HepG2 (cell line): Measurements from ENCODE around the gene ZBP1. TPM values are rescaled to one million over a fixed set of nuclear protein-coding genes. Genes with fewer than 3 reads are reported as not detected.

ENCODE experiments used
- AGO2 ChIP-seq: fragments of 200-400 bp; formaldehyde crosslinking; optimal IDR thresholded peaks from 2 replicates; pipeline ENCODE3; 2017; ENCODE audit warnings: mild to moderate bottlenecking, low read depth, low read length, moderate library complexity
- ARID3A ChIP-seq: IDR thresholded peaks from 2 replicates; pipeline ENCODE4 v1.6.1; 2012; ENCODE audit warnings: low read depth, low read length, improper control_type of control experiment
- E2F5 ChIP-seq: sonication (generic); formaldehyde crosslinking; conservative IDR thresholded peaks from 2 replicates; pipeline ENCODE4 v1.4.0; 2020; ENCODE audit warnings: missing genetic modification reagents
- HNRNPL ChIP-seq: fragments of 200-400 bp; formaldehyde crosslinking; IDR thresholded peaks from 2 replicates; pipeline ENCODE4 v1.6.1; 2017; ENCODE audit warnings: mild to moderate bottlenecking, low read depth, low read length
- NFIC ChIP-seq: IDR thresholded peaks from 2 replicates; pipeline ENCODE4 v1.6.1; 2012; ENCODE audit warnings: mild to moderate bottlenecking, low read length, inconsistent platforms
- ONECUT2 ChIP-seq: sonication (generic); formaldehyde crosslinking; IDR thresholded peaks from 2 replicates; pipeline ENCODE4 v1.4.0; 2020; ENCODE audit warnings: missing genetic modification reagents
- PRDM15 ChIP-seq: sonication (generic); formaldehyde crosslinking; IDR thresholded peaks from 2 replicates; pipeline ENCODE4 v1.4.0; 2020; ENCODE audit warnings: missing genetic modification reagents
- SAP130 ChIP-seq: IDR thresholded peaks from 2 replicates; pipeline ENCODE4 v1.6.1; 2016; ENCODE audit warnings: low read depth
- SIX1 ChIP-seq: sonication (generic); formaldehyde crosslinking; IDR thresholded peaks from 2 replicates; pipeline ENCODE4 v1.4.0; 2020; ENCODE audit warnings: missing genetic modification reagents, borderline replicate concordance
- SRSF4 ChIP-seq: fragments of 200-400 bp; formaldehyde crosslinking; IDR thresholded peaks from one replicate; pipeline ENCODE4 v1.6.1; 2018; ENCODE audit warnings: mild to moderate bottlenecking, low read depth, low read length, moderate library complexity; ENCODE audit not compliant: poor library complexity, severe bottlenecking
- U2AF2 ChIP-seq: fragments of 200-400 bp; formaldehyde crosslinking; IDR thresholded peaks from 2 replicates; pipeline ENCODE4 v1.6.1; 2017; ENCODE audit warnings: low read depth, mild to moderate bottlenecking, low read length
- ZBTB39 ChIP-seq: sonication (generic); formaldehyde crosslinking; IDR thresholded peaks from 2 replicates; pipeline ENCODE4 v1.5.0; 2020; ENCODE audit warnings: missing genetic modification reagents
- ZMYM3 ChIP-seq: sonication (generic); formaldehyde crosslinking; IDR thresholded peaks from 2 replicates; pipeline ENCODE4 v1.5.1; 2020; ENCODE audit warnings: mild to moderate bottlenecking, missing genetic modification reagents
- ZNF382 ChIP-seq: sonication (generic); formaldehyde crosslinking; IDR thresholded peaks from 2 replicates; pipeline ENCODE4 v1.5.0; 2020; ENCODE audit warnings: missing genetic modification reagents, mild to moderate bottlenecking, borderline replicate concordance
- ZNF547 ChIP-seq: sonication (generic); formaldehyde crosslinking; IDR thresholded peaks from 2 replicates; pipeline ENCODE4 v1.5.1; 2020; ENCODE audit warnings: mild to moderate bottlenecking, missing genetic modification reagents
- ZSCAN20 ChIP-seq: sonication (generic); formaldehyde crosslinking; IDR thresholded peaks from 2 replicates; pipeline ENCODE4 v1.4.0; 2020; ENCODE audit warnings: missing genetic modification reagents, mild to moderate bottlenecking, borderline replicate concordance
- polyA plus RNA-seq, 8 experiments: library from polyadenylated mRNA; depleted of rRNA in 3 of 8; stranded (reverse) in 7 of 8; unstranded in 1 of 8; fragments of >200 nt; fragmentation: Illumina TruSeq in 4 of 8; extraction: Trizol in 4 of 8; gene quantifications; 2 replicates each; pipeline versions ENCODE4 v1.2.1 to v1.2.3, GENCODE V29; 2011 to 2016; ENCODE audit warnings: low read depth in 4 of 8, missing spikeins in 1 of 8, mixed read lengths in 1 of 8; ENCODE audit not compliant: insufficient read depth in 1 of 8
- total RNA-seq, 5 experiments: library from RNA; depleted of rRNA; stranded (reverse); fragments of >200 nt; fragmentation: Illumina TruSeq; extraction: Trizol; gene quantifications; 2 replicates each; pipeline ENCODE4 v1.2.3, GENCODE V29; 2016; ENCODE audit warnings: low read depth in 1 of 5
- TF ChIP-seq, protein P1 (sequence below): sonication (generic); formaldehyde crosslinking; IDR thresholded peaks from 2 replicates; pipeline ENCODE4 v1.5.0; 2020; ENCODE audit warnings: mild to moderate bottlenecking, missing genetic modification reagents, borderline replicate concordance
- TF ChIP-seq, protein P2 (sequence below): sonication (generic); formaldehyde crosslinking; IDR thresholded peaks from 2 replicates; pipeline ENCODE4 v1.4.0; 2020; ENCODE audit warnings: mild to moderate bottlenecking, missing genetic modification reagents

The ZBP1 gene
- total and polyA plus RNA-seq, 2 of the 13 experiments (the other 11 are each of a cell fraction or from before 2014, with no cell fraction given) = not detected

GRCh38 chr20:57557926-57558613 is 62.2 kb downstream of the ZBP1 start (continued):
- TF ChIP-seq, protein P1, sequence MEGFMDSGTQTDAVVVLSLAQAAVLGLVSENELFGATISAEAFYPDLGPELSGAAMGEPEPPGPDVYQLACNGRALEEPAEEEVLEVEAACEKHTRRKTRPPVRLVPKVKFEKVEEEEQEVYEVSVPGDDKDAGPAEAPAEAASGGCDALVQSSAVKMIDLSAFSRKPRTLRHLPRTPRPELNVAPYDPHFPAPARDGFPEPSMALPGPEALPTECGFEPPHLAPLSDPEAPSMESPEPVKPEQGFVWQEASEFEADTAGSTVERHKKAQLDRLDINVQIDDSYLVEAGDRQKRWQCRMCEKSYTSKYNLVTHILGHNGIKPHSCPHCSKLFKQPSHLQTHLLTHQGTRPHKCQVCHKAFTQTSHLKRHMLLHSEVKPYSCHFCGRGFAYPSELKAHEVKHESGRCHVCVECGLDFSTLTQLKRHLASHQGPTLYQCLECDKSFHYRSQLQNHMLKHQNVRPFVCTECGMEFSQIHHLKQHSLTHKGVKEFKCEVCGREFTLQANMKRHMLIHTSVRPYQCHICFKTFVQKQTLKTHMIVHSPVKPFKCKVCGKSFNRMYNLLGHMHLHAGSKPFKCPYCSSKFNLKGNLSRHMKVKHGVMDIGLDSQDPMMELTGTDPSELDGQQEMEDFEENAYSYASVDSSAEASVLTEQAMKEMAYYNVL = no peak
- TF ChIP-seq NFIC (peak; percentile 34; the same call in 1 of the 2 replicates), ZBTB39 (no peak), AGO2 (no peak), ZNF547 (no peak), E2F5 (no peak), SAP130 (0 out of 2 replicates have a peak, but pooled peaks have one; percentile 12), HNRNPL (no peak), ONECUT2 (peak; percentile 90), PRDM15 (CRISPR knock-in tag) (peak; percentile 97), U2AF2 (no peak), ZMYM3 (CRISPR knock-in tag) (peak; percentile 44; the same call in 1 of the 2 replicates), ZSCAN20 (no peak), ZNF382 (no peak), SRSF4 (no peak), SIX1 (CRISPR knock-in tag) (0 out of 2 replicates have a peak, but pooled peaks have one; percentile 10), ARID3A (peak; percentile 47; the same call in 1 of the 2 replicates)
- TF ChIP-seq, protein P2, sequence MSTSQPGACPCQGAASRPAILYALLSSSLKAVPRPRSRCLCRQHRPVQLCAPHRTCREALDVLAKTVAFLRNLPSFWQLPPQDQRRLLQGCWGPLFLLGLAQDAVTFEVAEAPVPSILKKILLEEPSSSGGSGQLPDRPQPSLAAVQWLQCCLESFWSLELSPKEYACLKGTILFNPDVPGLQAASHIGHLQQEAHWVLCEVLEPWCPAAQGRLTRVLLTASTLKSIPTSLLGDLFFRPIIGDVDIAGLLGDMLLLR (CRISPR knock-in tag) = no peak
